ENCODE data around the gene TDRD7.

Gene TDRD7

GRCh38 chr9:97528529-97529230 lies 116.8 kb downstream of the TDRD7 start:
- DNase-seq (ENCODE audit: low spot score), result no peak

- peak; percentile 88 for DNase-seq (ENCODE audit: low spot score)
Observed at GRCh38 chr9:97529363-97530076, 117.6 kb downstream of the TDRD7 start.

- no peak for DNase-seq (ENCODE audit: low spot score)
Observed at GRCh38 chr9:97531888-97532376, 120.0 kb downstream of the TDRD7 start.

- DNase-seq (ENCODE audit: low spot score), result no peak
Observed at GRCh38 chr9:97534185-97534584, 122.3 kb downstream of the TDRD7 start.

GRCh38 chr9:97534961-97535594 lies 123.2 kb downstream of the TDRD7 start:
- DNase-seq (ENCODE audit: low spot score), result no peak

GRCh38 chr9:97535771-97536170 lies 123.9 kb downstream of the TDRD7 start:
- no peak for DNase-seq (ENCODE audit: low spot score)

DNA sequence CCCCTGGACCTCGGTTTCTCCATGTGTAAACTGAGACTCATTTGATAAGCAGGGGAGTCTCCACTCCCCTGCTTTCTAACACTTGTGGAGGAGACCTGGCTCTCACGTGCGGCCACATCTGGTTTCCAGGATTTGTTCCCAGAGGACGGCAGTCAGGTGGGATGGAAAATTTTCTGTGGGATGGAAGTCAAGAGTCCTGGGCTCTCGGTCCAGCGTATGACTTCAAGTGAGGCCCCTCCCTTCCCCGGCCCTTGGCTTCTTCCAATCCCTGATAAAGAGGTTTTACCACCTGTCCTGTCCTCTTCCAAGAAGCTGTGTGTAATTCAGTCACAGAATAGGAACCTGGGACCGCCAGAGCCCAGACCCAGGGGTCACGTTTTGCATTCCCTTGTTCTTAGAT lies 124.6 kb downstream of the TDRD7 start:
- no peak for DNase-seq (ENCODE audit: low spot score)

DNA sequence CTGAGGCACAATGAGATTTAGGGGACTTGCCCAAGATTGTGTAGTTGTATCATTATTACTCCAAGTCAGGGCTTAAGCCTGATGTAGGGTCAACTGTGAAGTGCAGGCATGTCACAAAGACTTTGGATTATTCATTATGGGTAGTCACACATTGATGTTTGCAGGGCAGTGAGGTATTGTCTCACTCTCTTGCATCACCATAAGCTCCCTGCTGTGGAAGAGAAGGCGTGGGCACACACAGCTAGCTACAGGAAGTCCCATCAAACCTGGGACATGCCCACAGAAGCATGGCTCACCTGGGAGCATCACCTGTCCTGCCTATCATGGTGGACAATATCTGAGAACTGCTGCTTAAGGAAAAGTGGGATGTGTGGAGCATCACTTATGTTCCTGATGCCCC lies 131.7 kb downstream of the TDRD7 start:
- no peak for DNase-seq (ENCODE audit: low spot score)

DNA sequence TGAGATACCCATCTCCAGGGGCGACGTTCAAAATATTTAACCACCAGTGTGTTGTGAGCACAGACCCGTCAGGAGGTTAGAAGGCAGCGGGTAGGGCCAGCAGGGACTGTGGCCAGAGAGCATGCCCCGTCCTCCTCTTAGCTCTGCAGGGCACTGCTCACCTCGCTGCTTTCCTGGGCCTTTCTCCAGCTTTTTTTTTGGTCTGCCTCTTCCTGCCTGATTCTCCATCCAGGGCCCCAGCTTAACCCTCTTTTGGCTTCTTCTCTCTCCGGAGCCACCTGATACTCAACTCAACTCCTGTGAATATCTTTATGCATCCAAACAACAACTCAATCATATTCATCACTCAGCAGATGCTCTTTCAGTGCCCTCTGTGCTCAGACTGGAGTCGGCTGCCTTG lies 133.6 kb downstream of the TDRD7 start:
- no peak for DNase-seq (ENCODE audit: low spot score)
